GM11168 (cell line): Measurements from ENCODE around the gene FOXP1.
"Not testable (repeated sequence)": the region's sequence is repeated elsewhere in the genome, so short reads cannot be mapped to it uniquely, and the experiment has no call there.

Experiments used
- in situ Hi-C: fragments of 300-500 bp; cut with MboI; formaldehyde crosslinking; loops from one replicate; pipeline ENCODE4 v1.12.0; 2022; ENCODE audit warnings: low sequenced_read_pairs; ENCODE audit not compliant: unreplicated experiment

Gene FOXP1

DNA sequence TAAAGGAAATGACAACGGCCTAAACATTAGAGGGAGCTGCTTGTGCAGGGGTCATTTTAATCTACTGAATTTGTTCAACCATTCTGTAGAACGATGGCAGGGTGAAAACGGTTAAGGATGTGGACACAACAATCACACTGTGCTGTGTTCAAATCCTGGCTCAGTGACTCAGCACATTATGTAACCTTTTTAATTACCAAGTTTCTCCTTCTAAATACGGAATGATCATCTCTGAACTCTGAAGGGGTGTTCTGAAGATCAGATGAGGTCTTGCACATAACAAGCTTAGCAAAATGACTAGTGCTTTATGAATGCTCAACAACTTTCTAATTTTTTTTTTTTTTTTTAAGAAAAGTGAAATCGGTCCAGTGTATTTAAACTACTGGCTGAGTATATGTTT is 592.8 kb downstream of the FOXP1 start:
- in situ Hi-C loops = no loop called here

GRCh38 chr3:70990185-70990584 is 593.3 kb downstream of the FOXP1 start:
- in situ Hi-C loops = no loop called here

GRCh38 chr3:70989174-70989573 is 594.4 kb downstream of the FOXP1 start:
- in situ Hi-C loops = no loop called here

- in situ Hi-C loops = no loop called here
These were observed 595.4 kb downstream of the FOXP1 start for GRCh38 chr3:70988111-70988510.

DNA sequence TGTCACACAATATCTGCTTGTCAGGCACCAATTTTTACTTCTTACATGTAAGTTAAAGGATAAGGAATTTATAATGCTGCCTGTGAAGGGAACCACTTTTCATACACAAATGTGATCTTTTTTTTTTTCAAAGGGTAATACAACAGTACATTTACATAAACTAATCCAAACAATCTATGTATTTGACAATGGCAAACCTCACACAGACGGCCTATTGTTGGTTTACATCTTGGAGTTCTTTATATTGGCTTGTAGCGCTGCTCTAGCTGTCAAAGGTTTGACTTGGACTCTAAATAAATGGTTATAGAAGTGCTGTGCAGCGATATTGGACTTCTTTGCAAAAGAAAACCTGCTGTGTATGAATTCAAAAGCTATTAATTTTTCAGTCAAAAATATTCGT is 598.0 kb downstream of the FOXP1 start:
- in situ Hi-C loops = no loop called here

DNA sequence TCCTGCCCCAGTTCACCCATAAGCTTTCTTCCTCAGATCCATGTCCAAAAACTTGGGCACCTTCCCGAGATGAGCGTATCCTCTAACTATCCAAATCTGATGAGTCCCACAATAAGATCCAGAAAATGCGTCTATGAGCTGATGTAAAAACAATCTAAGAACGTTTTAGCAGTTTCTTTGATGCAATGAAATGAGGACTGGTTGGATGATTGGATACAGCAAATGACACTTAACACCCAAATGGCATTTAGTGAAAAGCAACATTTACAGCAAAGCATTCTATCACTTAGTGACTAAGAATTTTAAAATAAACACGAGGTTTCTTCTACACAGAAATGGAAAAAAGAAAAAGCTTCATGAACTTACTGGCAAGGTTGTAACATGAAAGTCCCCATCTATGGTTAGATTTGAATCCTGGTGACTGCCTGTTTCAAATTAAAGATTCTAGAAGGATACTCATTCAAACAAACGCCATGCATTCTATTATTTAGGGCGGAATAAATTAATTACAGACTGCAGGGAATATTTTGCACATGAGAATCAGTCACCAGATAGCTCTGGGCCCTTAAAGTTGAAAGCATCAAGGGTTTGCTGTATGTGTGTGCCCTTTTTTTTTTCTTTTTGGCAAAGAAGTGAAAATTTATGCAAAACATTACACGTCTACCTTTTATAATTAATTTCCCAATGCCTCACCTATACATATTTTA is 598.6 kb downstream of the FOXP1 start:
- in situ Hi-C loops = no loop called here

- in situ Hi-C loops = no loop called here
These were observed 600.8 kb downstream of the FOXP1 start for GRCh38 chr3:70982700-70983140.

GRCh38 chr3:70982284-70982683 is 601.2 kb downstream of the FOXP1 start:
- in situ Hi-C loops = no loop called here

GRCh38 chr3:70981231-70981880 is 602.2 kb downstream of the FOXP1 start:
- in situ Hi-C loops = no loop called here

GRCh38 chr3:70980646-70981170 is 602.8 kb downstream of the FOXP1 start:
- in situ Hi-C loops = no loop called here

DNA sequence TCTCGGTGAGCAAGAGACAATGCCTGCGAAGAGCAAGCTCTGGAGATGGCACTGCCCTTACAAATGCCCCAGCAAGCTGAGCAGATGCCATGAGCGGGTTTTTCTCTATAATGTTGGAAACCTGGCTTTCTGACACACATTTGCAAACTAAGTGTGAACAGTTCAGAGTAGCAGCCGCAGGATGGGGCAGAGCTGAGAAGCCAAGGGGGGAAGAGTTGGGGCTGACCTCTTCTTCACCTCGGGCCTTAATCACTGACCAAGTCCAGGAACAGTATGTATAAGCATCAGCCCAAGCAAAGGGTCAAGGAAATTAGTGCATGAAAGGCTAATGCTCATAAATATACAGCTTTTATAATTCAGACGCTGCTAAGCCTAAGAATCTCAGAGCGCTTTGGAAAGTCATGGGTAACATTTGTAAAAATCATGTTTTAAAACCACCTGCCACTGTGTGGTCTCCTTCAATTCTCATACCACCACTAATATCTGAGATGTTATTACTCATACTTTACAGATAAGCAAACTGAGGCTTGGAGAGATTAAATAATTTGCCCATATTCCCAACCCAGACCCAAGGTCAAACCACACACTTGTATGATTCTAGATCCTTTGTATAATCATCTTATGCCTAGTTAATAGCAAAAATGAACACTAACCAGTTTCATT is 603.4 kb downstream of the FOXP1 start:
- in situ Hi-C loops = no loop called here

GRCh38 chr3:70977712-70978111 is 605.8 kb downstream of the FOXP1 start:
- in situ Hi-C loops = no loop called here

DNA sequence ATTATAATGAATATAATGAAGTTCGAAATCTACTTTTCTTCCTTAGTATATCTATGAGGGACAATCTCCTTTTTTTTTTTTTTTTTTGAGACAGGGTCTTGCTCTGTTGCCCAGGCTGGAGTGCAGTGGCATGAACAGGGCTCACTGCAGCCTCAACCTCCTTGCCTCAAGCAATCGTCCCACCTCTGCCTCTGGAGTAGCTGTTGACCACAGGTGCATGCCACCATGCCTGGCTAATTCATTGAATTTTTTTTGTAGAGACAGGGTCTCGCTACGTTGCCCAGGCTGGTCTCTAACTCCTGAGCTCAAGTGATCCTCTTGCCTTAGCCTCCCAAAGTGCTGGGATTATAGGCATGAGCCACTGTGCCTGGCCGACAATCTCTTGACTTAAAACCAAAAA is 607.5 kb downstream of the FOXP1 start:
- in situ Hi-C loops = not testable (repeated sequence)

GRCh38 chr3:70974747-70975146 is 608.8 kb downstream of the FOXP1 start:
- in situ Hi-C loops = no loop called here

- in situ Hi-C loops = no loop called here
These were observed 610.0 kb downstream of the FOXP1 start for GRCh38 chr3:70973558-70973957.

GRCh38 chr3:70972855-70973254 is 610.7 kb downstream of the FOXP1 start:
- in situ Hi-C loops = no loop called here

- in situ Hi-C loops = no loop called here
These were observed 612.6 kb downstream of the FOXP1 start for GRCh38 chr3:70970952-70971351.

DNA sequence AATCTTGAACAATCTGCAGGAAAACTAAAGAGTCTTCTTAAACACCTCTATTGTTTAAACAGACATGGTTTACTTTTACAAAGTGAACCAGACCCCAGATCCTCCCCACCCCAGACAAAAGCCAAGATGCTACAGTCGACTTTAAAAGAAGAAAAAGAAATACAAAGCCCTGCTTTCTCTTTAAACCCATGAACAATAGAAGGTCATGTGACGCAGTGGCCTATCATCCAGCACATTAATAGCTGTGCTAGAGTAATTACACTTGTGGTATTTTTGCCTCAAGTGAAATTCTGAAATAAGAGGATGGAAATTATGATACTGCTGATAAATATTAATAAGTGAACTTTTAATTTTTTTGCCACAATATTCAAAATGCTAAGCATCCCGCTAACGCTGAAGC is 613.4 kb downstream of the FOXP1 start:
- in situ Hi-C loops = no loop called here

GRCh38 chr3:70963431-70964275 is 619.9 kb downstream of the FOXP1 start:
- in situ Hi-C loops = no loop called here

- in situ Hi-C loops = no loop called here
These were observed 623.8 kb downstream of the FOXP1 start for GRCh38 chr3:70959506-70960291.
